NCI-H2196 treated with DMSO at 0.1 percent for 48 hours (cell line): ENCODE results near the gene TTC27.
"Not testable (repeated sequence)": the region's sequence is repeated elsewhere in the genome, so short reads cannot be mapped to it uniquely, and the experiment has no call there.

Experiments
- DNase-seq: peaks from one replicate; lab custom pipeline; 2025; ENCODE audit not compliant: unreplicated experiment; lab: John Stamatoyannopoulos, UW

Gene TTC27

GRCh38 chr2:32718752-32719151, 90.9 kb downstream of the TTC27 start:
- DNase-seq: no peak

GRCh38 chr2:32719430-32719829, 91.6 kb downstream of the TTC27 start:
- DNase-seq: no peak

- no peak for DNase-seq
These were observed 92.3 kb downstream of the TTC27 start for GRCh38 chr2:32719933-32720716.

DNA sequence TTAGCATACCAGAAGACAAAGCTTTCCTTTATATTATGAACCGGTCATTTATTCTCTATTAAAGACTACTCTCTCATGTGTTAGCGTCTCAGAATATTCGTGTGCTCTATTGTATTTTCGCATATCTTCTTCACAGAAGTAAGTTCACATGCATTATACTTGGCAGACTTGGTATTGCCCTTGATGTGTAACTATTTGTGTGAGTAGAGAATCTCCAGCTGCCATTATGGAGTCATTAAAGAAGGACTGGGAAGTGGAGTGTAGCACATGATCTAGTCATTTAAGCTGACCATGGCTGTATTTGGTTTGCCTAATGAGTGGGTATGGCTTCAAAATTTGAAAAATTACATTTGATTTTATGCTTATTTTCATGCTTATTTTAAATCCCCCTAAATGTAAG, 92.9 kb downstream of the TTC27 start:
- DNase-seq: no peak

DNA sequence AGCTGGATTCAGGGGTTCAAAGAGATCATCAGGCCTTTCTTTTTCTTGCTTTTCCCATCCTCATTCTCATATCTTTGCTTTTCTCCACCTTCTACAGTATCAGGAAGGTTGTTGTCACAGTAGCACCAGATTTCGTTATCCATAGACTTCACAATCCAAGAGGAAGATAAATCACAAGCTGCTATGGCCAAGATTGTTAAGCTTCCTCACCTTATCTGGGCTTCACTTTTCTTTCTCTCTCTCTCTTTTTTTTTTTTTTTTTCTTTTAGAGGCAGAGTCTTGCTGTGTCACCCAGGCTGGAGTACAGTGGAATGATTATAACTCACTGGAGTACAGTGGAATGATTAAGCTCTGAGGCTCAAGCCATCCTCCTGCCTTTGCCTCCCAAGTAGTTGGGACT, 93.5 kb downstream of the TTC27 start:
- DNase-seq: no peak

DNA sequence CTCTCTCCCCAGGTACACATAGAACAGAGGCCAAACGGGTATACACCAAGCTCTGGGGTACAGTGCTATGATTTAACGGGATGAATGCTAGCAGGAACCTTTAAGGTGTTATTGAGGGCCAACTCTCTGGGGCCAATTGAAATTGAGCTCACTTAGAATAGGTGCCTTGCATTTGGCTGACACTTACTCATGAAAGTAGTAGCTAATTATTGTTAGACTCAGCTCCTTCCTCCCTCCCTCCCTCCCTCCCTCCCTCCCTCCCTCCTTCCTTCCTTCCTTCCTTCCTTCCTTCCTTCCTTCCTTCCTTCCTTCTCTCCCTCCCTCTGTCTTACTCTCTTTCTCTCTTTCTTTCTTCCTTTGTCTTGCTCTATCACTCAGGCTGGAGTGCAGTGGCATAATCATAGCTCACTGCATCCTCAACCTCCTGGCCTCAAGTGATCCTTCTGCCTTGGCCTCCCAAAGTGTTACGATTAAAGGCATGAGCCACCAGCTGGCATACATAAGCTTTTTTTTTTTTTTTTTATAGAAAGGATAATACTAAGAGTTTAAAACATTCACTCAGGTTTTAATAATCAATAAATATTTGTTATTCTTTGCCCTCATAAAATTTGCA, 95.7 kb downstream of the TTC27 start:
- DNase-seq: no peak

DNA sequence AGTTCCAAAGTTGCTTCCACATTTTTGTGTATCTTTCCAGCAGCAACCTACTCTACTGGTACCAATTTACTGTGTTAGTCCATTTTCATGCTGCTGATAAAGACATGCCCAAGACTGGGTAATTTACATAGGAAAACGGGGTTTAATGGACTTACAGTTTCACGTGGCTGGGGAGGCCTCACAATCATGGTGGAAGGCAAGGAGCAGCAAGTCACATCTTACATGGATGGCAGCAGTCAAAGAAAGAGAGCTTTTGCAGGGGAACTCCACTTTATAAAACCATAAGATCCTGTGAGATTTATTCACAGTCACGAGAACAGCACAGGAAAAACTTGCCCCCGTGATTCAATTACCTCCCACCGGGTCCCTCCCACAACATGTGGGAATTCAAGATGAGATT, 98.8 kb downstream of the TTC27 start:
- not testable (repeated sequence) for DNase-seq

DNA sequence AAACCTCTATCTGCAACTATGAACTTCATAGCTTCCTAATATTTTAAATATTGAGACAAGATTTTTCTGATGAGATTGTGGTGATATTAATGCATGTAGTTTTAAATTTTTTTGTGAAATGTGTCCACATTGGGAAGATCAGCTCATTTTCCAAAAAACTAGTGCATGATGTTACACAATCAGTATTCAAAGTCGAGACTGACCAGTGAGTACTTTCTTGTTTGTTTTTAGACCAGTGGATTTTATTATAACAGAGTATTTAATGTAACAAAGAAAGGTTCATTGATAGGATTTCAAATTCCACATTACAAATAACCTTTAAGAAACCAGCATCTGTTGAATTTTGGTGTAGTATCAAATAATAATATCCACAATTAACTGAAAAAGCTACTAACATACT, 99.3 kb downstream of the TTC27 start:
- no peak for DNase-seq

DNA sequence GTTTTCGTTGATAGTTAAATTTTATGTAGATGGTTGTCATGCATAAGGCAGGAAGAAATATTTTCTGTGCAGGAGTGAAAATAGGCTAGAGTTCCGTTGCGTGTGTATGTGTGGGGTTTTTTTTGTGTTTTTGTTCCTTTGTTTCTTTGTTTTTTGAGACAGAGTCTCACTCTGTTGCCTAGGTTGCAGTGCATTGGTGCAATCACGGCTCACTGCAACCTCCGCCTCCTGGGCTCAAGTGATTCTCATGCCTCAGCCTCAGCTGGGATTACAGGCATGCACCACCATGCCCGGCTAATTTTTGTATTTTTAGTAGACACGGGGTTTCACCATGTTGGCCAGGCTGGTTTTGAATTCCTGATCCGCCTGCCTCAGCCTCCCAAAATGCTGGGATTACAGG, 103.1 kb downstream of the TTC27 start:
- DNase-seq: not testable (repeated sequence)

- DNase-seq: no peak
These were observed 104.3 kb downstream of the TTC27 start for GRCh38 chr2:32732120-32732519.

DNA sequence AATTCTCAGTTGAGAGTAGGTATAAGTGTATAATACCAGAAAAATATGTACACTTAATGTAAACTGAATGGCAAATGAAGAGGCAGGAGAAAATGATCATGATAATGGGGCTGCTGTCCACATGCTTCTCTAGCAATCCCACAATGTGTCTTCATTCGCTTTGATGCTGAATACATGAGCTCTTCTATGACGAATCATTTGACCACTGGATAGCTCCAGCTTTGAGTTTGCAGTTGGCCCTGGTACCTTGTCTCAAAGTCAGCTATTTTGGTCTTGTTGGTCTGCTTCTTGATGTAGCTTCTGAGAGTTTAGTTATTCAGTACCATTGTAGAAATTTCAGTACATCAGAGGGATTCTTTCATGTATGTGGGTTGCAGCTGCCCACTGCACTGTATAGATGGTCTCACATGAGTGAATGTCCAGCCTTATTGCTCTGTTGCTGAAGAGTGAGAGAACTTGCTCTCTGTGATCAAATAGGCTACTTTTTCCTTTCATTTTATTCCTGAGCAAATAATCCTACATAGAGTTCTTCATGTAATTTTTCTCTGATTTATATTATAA, 105.1 kb downstream of the TTC27 start:
- DNase-seq: no peak

- no peak for DNase-seq
These were observed 107.5 kb downstream of the TTC27 start for GRCh38 chr2:32735348-32735747.

- DNase-seq: no peak
These were observed 111.1 kb downstream of the TTC27 start for GRCh38 chr2:32738939-32739338.

- no peak for DNase-seq
These were observed 111.8 kb downstream of the TTC27 start for GRCh38 chr2:32739664-32740063.

DNA sequence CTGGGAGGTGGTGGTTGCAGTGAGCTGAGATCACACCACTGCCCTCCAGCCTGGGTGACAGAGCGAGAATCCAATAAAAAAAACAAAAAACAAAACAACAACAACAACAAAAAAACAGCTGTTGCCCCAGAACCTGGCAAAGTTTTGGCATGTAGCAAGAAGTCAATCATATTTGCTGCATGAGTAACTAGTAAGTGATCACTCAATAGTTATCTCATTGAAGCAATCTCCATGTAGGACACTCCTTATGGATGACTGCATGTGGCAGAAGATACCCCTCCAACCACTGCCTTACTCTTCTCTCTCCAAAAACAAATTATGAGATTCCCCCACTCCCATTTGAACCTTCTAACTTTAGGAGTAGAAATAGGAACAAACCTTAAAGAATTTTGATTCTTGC, 113.7 kb downstream of the TTC27 start:
- DNase-seq: no peak

- DNase-seq: no peak
These were observed 114.5 kb downstream of the TTC27 start for GRCh38 chr2:32742376-32742775.

DNA sequence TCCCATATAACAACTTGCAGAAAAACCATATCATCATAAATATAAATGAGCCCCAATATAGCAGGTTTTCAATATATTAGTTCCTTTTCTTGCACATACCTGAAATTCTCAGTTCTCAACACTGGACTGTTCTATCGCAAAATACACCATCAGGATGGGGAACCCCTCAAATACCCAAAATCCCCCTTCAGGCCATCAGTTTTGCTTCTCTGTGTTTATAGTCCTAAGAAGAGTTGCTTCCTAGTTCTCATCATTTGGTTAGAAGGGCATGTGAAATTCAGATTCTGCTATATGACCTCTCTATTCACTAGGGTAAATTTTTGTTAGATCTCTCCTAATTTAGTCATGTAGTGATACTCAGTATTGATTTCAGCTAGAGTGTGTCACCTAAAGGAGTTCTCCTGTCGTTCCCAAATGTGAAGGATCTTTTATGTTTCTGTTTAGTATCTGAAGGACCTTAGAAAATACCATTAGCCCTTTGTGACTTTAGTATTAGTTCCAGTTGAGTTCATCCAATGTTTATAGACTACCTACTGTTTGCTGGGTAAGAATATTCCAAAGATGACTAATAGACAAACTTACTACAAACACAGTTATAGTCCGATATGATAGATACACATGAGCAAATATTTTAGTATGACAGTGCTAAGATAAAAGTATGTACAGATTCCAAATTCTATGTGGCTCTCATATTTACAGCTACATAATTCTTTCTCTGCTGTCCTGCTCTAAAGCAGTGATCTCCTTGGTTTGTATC, 115.8 kb downstream of the TTC27 start:
- no peak for DNase-seq

GRCh38 chr2:32745191-32745590, 117.3 kb downstream of the TTC27 start:
- no peak for DNase-seq

DNA sequence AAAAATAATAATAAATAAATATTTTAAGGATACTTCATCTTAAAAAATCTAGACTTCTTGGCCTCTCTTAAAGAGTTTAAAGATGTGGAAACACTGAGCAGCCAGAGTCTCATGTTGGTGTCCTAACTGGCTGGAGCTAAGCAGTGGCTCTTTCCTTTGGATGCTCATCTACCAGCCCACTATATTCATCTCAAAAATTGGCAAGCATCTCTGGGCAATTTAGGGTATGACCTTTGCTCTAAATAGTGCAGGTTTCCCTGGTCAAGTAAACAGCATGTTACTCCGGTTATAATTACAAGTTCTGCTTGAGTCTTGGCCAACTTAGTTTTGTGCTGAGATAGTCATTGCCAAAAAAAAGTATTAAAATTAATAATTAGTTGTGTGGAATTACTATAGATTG, 117.8 kb downstream of the TTC27 start:
- DNase-seq: no peak

GRCh38 chr2:32746669-32747068, 118.8 kb downstream of the TTC27 start:
- DNase-seq: no peak

- no peak for DNase-seq
These were observed 120.3 kb downstream of the TTC27 start for GRCh38 chr2:32748158-32748557.

DNA sequence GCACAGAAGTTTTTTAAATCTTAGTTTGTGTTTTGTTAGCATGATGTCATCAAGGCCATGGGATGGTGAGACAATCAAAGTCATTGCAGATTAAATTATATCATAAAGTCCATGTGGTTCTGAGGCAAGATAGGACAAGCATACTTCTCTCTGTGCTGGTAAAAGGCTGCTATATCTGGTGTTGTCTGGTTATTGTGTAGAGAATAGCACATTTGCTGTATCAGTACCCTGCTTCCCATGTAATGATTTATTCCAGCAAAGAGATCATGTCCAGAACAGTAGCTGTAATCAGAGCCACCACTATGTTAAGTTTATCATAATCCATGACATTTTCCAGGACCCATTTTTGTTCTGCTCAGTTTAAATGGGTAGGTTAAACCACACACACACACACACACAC, 123.0 kb downstream of the TTC27 start:
- no peak for DNase-seq
